Neural crest cell (in vitro differentiated cells): ENCODE data around the gene PLCB1. TPM values are rescaled to one million over a fixed set of nuclear protein-coding genes. Genes with fewer than 3 reads are reported as not detected.

ENCODE experiments used
- DNase-seq: peaks from one replicate; pipeline ENCODE4 v3.0.0; 2021; ENCODE audit warnings: low read depth, mixed read lengths, low spot score
- H3K27ac Mint-ChIP-seq: one replicate; pipeline ENCODE4 v1.8.0; 2021; ENCODE audit warnings: mild to moderate bottlenecking, mixed read lengths; ENCODE audit not compliant: unreplicated experiment
- H3K27me3 Mint-ChIP-seq: 2 replicates; pipeline ENCODE4 v1.8.0; 2021; ENCODE audit warnings: low read depth, mild to moderate bottlenecking, mixed read lengths
- H3K36me3 Mint-ChIP-seq: 2 replicates; pipeline ENCODE4 v1.8.0; 2021; ENCODE audit warnings: low read depth, mild to moderate bottlenecking, mixed read lengths
- H3K4me1 Mint-ChIP-seq: 2 replicates; pipeline ENCODE4 v1.8.0; 2021; ENCODE audit warnings: mixed read lengths
- H3K4me3 Mint-ChIP-seq: one replicate; pipeline ENCODE4 v1.8.0; 2021; ENCODE audit warnings: mild to moderate bottlenecking, mixed read lengths
- H3K9me3 Mint-ChIP-seq: 2 replicates; pipeline ENCODE4 v1.8.0; 2021; ENCODE audit warnings: mixed read lengths
- total RNA-seq: library from RNA; stranded (reverse); gene quantifications from 2 replicates; pipeline ENCODE4 v1.2.1, GENCODE V29; 2021
- TF ChIP-seq, protein P1 (sequence below): fragments of 200-600 bp; sonication (generic); conservative IDR thresholded peaks from 2 replicates; pipeline ENCODE4 v1.5.0; 2021; ENCODE audit warnings: antibody characterized with exemption, mild to moderate bottlenecking

PLCB1 gene
- total RNA-seq, 1 donor from 2014 or later = 13.7 TPM

DNA sequence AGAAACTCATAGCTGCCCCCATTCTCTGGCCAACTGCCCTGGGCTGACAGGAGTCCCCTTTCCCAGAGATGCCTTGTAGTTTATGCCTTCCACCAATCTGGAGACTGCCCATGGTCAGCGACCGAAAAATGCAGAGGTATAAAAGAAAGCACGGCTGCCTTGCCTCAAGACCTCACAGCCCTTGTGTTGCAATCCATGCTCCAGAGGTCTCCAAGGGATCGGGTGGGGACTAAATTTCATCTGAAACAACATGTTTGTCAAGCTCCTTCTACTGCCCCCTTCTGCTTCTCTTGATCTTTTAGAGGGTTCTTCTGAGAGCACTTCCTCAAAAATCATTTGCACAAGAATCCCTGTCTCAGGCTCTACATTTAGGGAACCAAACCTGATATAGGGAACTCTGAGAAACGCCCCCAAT, 128.8 kb downstream of the PLCB1 start:
- no peak for DNase-seq
- Mint-ChIP-seq H3K4me1 (no peaks in the 10 kb centered on the region), H3K36me3 (no peaks in the 10 kb centered on the region), H3K4me3 (no peak overlapping the region), H3K27me3 (no peaks in the 10 kb centered on the region), H3K27ac (no peak overlapping the region), H3K9me3 (no peaks in the 10 kb centered on the region)
- TF ChIP-seq, protein P1, sequence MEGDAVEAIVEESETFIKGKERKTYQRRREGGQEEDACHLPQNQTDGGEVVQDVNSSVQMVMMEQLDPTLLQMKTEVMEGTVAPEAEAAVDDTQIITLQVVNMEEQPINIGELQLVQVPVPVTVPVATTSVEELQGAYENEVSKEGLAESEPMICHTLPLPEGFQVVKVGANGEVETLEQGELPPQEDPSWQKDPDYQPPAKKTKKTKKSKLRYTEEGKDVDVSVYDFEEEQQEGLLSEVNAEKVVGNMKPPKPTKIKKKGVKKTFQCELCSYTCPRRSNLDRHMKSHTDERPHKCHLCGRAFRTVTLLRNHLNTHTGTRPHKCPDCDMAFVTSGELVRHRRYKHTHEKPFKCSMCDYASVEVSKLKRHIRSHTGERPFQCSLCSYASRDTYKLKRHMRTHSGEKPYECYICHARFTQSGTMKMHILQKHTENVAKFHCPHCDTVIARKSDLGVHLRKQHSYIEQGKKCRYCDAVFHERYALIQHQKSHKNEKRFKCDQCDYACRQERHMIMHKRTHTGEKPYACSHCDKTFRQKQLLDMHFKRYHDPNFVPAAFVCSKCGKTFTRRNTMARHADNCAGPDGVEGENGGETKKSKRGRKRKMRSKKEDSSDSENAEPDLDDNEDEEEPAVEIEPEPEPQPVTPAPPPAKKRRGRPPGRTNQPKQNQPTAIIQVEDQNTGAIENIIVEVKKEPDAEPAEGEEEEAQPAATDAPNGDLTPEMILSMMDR = no peak

DNA sequence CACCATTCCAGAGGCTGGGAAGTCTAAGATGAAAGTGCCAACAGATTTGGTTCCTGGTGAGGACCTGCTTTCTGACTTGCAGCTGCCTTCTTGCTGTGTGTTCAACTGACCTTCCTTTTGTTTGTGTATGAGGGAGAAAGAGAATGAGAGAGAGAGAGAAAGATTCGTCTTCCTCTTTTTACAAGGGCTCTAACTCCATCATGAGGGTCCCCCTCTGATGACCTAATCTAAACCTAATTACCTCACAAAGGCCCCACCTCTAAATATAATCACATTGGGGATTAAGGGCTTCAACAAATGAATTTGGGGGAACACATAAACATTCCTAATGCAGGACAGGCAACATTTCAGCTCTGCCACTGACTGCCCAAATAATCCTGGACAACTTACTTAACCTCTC, 130.7 kb downstream of the PLCB1 start:
- H3K27me3 Mint-ChIP-seq = no peaks in the 10 kb centered on the region
- H3K27ac Mint-ChIP-seq = no peak overlapping the region
- H3K9me3 Mint-ChIP-seq = no peaks in the 10 kb centered on the region
- TF ChIP-seq, protein P1 = no peak
- no peak overlapping the region for H3K4me3 Mint-ChIP-seq
- no peaks in the 10 kb centered on the region for H3K4me1 Mint-ChIP-seq
- DNase-seq = no peak
- H3K36me3 Mint-ChIP-seq = no peaks in the 10 kb centered on the region

DNA sequence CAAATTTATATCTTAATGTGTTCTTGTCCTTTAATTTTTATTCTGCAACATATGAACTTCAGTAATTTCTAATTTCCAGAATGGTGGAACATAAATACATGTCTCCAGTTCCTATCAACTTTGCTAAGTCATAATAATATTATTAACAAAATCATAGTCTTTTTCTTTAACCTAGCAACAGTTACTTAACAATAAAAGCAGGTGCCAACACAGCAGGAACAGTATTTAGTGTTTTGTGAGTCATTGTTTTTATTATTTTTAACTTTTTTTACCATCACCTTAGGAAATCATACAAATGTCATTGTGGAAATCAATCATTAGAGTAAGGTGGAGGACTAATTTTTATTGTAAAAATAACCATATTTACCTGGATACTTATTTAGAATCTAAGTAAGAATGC, 133.5 kb downstream of the PLCB1 start:
- H3K9me3 Mint-ChIP-seq = no peaks in the 10 kb centered on the region
- no peaks in the 10 kb centered on the region for H3K4me1 Mint-ChIP-seq
- no peak overlapping the region for H3K27ac Mint-ChIP-seq
- TF ChIP-seq, protein P1 = no peak
- no peaks in the 10 kb centered on the region for H3K36me3 Mint-ChIP-seq
- H3K27me3 Mint-ChIP-seq = no peaks in the 10 kb centered on the region
- H3K4me3 Mint-ChIP-seq = no peak overlapping the region
- no peak for DNase-seq

DNA sequence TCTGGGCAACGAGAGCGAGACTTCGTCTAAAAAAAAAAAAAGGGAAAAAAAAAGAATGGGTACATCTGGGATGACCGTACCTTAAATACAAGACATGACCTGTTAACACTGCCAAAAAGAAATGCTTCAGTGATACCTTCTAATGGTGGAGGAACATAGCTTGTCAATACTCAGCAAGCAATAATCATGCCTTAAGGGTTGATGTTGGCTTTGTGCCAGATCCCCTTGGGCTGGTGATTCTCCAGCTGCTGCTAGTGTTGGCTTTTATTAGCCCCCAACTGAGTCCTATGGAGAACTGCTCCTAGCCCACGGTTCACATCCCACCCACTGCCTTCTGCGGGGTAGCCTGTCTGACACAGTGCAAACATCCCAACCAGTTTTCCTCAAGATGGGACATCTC, 134.9 kb downstream of the PLCB1 start:
- no peak overlapping the region for H3K4me3 Mint-ChIP-seq
- no peaks in the 10 kb centered on the region for H3K36me3 Mint-ChIP-seq
- H3K27me3 Mint-ChIP-seq = no peaks in the 10 kb centered on the region
- H3K27ac Mint-ChIP-seq = no peak overlapping the region
- TF ChIP-seq, protein P1 = no peak
- DNase-seq = no peak
- H3K9me3 Mint-ChIP-seq = no peaks in the 10 kb centered on the region
- no peaks in the 10 kb centered on the region for H3K4me1 Mint-ChIP-seq

DNA sequence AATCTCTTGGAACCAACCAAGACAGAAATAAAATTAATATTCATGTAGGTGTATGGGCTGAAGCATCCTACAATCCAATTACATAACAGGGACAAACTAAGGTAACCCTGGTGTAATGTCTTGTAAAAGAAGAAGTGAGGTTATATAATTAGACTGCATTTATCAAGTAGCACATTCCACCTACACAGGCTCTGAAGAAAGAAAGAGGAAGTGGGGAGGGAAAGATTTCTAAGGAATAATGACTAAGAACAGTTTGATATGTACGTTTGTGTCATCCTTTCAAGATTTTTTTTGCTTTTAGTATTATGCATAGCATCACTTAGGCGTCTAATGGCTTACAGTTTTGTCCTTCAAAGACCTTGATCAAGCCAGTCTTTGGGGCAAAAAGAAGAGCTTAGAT, 139.7 kb downstream of the PLCB1 start:
- no peak overlapping the region for H3K27ac Mint-ChIP-seq
- H3K27me3 Mint-ChIP-seq = no peaks in the 10 kb centered on the region
- H3K9me3 Mint-ChIP-seq = no peaks in the 10 kb centered on the region
- H3K4me3 Mint-ChIP-seq = no peak overlapping the region
- no peaks in the 10 kb centered on the region for H3K36me3 Mint-ChIP-seq
- DNase-seq = no peak
- TF ChIP-seq, protein P1 = no peak
- peaks cover 9% of the 10 kb centered on the region for H3K4me1 Mint-ChIP-seq

DNA sequence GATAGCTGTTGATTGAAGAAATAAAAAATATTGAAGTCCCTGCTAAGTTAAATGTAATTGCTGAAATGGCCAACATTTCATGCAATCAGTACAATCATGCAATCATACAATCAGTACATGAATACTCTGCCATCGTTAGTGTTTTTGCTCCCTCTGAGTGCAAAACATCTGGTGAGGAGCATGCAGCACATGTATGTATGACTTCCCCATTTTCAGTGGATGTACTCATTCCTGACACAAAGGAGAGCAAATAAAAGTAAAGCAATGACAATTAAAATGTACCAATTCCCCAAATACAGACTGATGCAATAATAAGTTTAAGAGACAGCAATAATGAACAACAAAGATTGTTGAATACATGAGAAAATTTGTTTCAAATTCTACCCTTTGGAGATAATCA, 140.7 kb downstream of the PLCB1 start:
- TF ChIP-seq, protein P1 = no peak
- Mint-ChIP-seq H3K9me3 (no peaks in the 10 kb centered on the region), H3K4me1 (peaks cover 9% of the 10 kb centered on the region), H3K36me3 (no peaks in the 10 kb centered on the region), H3K4me3 (no peak overlapping the region), H3K27me3 (no peaks in the 10 kb centered on the region), H3K27ac (no peak overlapping the region)
- DNase-seq = no peak
